Left lung (tissue), 10 donors: ENCODE results near the gene UCKL1. TPM values are rescaled to one million over a fixed set of nuclear protein-coding genes. Genes with fewer than 3 reads are reported as not detected.
A peak's percentile ranks its signal among the peaks of the same experiment; 100 is the strongest.

ENCODE experiments used
- ATAC-seq: fragments of 200-7000 bp; cut with Tn5 transposase; one replicate; pipeline ENCODE4 v1.9.1; 2020; ENCODE audit warnings: moderate library complexity
- DNase-seq, 4 donors: peaks; one replicate each; pipeline ENCODE4 v3.0.0-alpha.2; 2013 to 2020
- H3K27ac ChIP-seq, 2 donors: fragments of 200-600 bp; sonication (generic) in 1 of 2; one replicate each; pipeline versions ENCODE4 v1.5.0 to v1.8.0; 2020 to 2021
- H3K27me3 ChIP-seq, 2 donors: fragments of 200-600 bp; sonication (generic) in 1 of 2; one replicate each; pipeline versions ENCODE4 v1.5.0 to v1.8.0; 2020 to 2021
- H3K36me3 ChIP-seq, 2 donors: fragments of 200-600 bp; sonication (generic) in 1 of 2; one replicate each; pipeline versions ENCODE4 v1.5.0 to v1.8.0; 2020 to 2021
- H3K4me1 ChIP-seq, 2 donors: fragments of 200-600 bp; one replicate each; pipeline ENCODE4 v1.8.0; 2021
- H3K4me3 ChIP-seq, 2 donors: fragments of 200-600 bp; sonication (generic) in 1 of 2; one replicate each; pipeline versions ENCODE4 v1.5.0 to v1.8.0; 2020 to 2021; ENCODE audit warnings: mild to moderate bottlenecking in 1 of 2
- H3K9me3 ChIP-seq, 2 donors: fragments of 200-600 bp; sonication (generic) in 1 of 2; one replicate each; pipeline versions ENCODE4 v1.5.0 to v1.8.0; 2020 to 2021
- CTCF ChIP-seq, 2 donors: fragments of 200-600 bp; sonication (generic) in 1 of 2; IDR thresholded peaks; one replicate each; pipeline versions ENCODE4 v1.5.0 to v1.8.0; 2021; ENCODE audit warnings: antibody characterized with exemption in 2 of 2
- intact Hi-C, 2 donors: fragments of 100-400 bp; cut with DNase I; formaldehyde crosslinking; loops; one replicate each; pipeline versions ENCODE4 v1.11.2 to v1.14.2; 2022
- polyA plus RNA-seq, 6 donors: library from polyadenylated mRNA; unstranded; fragments of 120-200 nt; gene quantifications; one replicate each; pipeline ENCODE4 v1.2.1, GENCODE V29; 2013; ENCODE audit not compliant: insufficient read length in 6 of 6
- total RNA-seq, 2 donors: library from RNA; stranded (reverse); fragmentation: NEBNext Ultra II Directional; extraction: Animal tissue kit (Norgen Biotek cat#: 25700); gene quantifications; one replicate each; pipeline ENCODE4 v1.2.1, GENCODE V29; 2021
- donor health status: DM: no; HTN: yes; CAD: no.
- donor health status: DM: no; HTN: no; CAD: no.

The UCKL1 gene
- total and polyA plus RNA-seq, 8 donors, result 26.7 to 68.8 (median 53.2) TPM

- H3K27ac ChIP-seq, result peak within 1 kb of the TSS; percentile 44 to 90
Observed at GRCh38 chr20:63979557-63980316, 23.5 kb upstream of the UCKL1 start, which contains the start of gene SAMD10. Gene SAMD10 (minus strand): TSS chr20:63979642. CDS start chr20:63979467, 175 bp downstream.

GRCh38 chr20:63979229-63979556 lies 23.0 kb upstream of the UCKL1 start:
- Histone ChIP-seq H3K27ac (peak overlapping the region; percentile 44 to 70), H3K27me3 (no peaks in the 10 kb centered on the region), H3K4me3 (peak overlapping the region; percentile 52 to 97), H3K9me3 (no peaks in the 10 kb centered on the region), H3K36me3 (peaks cover 0 to 18% of the 10 kb centered on the region in 2 donors), H3K4me1 (peaks cover 22 to 53% of the 10 kb centered on the region in 2 donors)
- no peak for TF ChIP-seq CTCF (IDR thresholded peaks at IDR 0.05)
- intact Hi-C loops, result no loop called here
- ATAC-seq, result no peak
- DNase-seq, result peak in 1 of 4 donors; percentile 85

More at GRCh38 chr20:63979557-63980316, 23.5 kb upstream of the UCKL1 start, which contains the start of gene SAMD10:
- intact Hi-C loops, result no loop called here
- H3K4me1 ChIP-seq, result peaks cover 22 to 53% of the 10 kb centered on the region in 2 donors
- H3K4me3 ChIP-seq, result peak within 1 kb of the TSS; percentile 52 to 97
- no peaks in the 10 kb centered on the region for H3K9me3 ChIP-seq
- TF ChIP-seq CTCF (IDR thresholded peaks at IDR 0.05), result no peak
- peak; percentile 14 for ATAC-seq
- peaks cover 0 to 23% of the 10 kb centered on the region in 2 donors for H3K36me3 ChIP-seq
- DNase-seq, result peak in 3 of 4 donors; percentile 56 to 79 (median 77)
- H3K27me3 ChIP-seq, result no peaks in the 10 kb centered on the region

GRCh38 chr20:63978319-63979228 lies 22.4 kb upstream of the UCKL1 start:
- peaks cover 0 to 12% of the 10 kb centered on the region in 2 donors for H3K36me3 ChIP-seq
- no peak for TF ChIP-seq CTCF (IDR thresholded peaks at IDR 0.05)
- H3K27me3 ChIP-seq, result no peaks in the 10 kb centered on the region
- H3K4me1 ChIP-seq, result peaks cover 26 to 50% of the 10 kb centered on the region in 2 donors
- no peaks in the 10 kb centered on the region for H3K9me3 ChIP-seq
- DNase-seq (peak in 3 of 4 donors; percentile 75 to 94 (median 83)), ATAC-seq (peak; percentile 62)
- H3K27ac ChIP-seq, result peak overlapping the region; percentile 44 to 70
- H3K4me3 ChIP-seq, result peak overlapping the region; percentile 52 to 97
- intact Hi-C loops, result no loop called here

GRCh38 chr20:63977739-63978276 lies 21.6 kb upstream of the UCKL1 start:
- Histone ChIP-seq H3K36me3 (peaks cover 0 to 5% of the 10 kb centered on the region in 2 donors), H3K9me3 (no peaks in the 10 kb centered on the region), H3K4me1 (peaks cover 28 to 45% of the 10 kb centered on the region in 2 donors), H3K27me3 (no peaks in the 10 kb centered on the region), H3K27ac (no peak overlapping the region), H3K4me3 (peak overlapping the region in 1 of 2 donors; percentile 97)
- DNase-seq (peak in 2 of 4 donors; percentile 38 to 69), ATAC-seq (no peak)
- intact Hi-C loops, result no loop called here
- TF ChIP-seq CTCF (IDR thresholded peaks at IDR 0.05), result no peak
